ENCODE data around the gene TMEM63A. TPM values are rescaled to one million over a fixed set of nuclear protein-coding genes. Genes with fewer than 3 reads are reported as not detected.
"Not testable (repeated sequence)": the region's sequence is repeated elsewhere in the genome, so short reads cannot be mapped to it uniquely, and the experiment has no call there.

The TMEM63A gene
- total and polyA plus RNA-seq, 11 donors: 13.7 to 42.7 (median 25.3) TPM

- H3K36me3 ChIP-seq: no peaks in the 10 kb centered on the region
- H3K9me3 ChIP-seq: no peaks in the 10 kb centered on the region
- no peaks in the 10 kb centered on the region for H3K27me3 ChIP-seq
- H3K27ac ChIP-seq: peak within 1 kb of the TSS; percentile 41 to 96 (median 88)
- intact Hi-C loops (cut with DNase I): loop anchor here (1.0 to 10.0 kb wide), 8 partner anchors 25 to 105 kb away; partner anchors contain the start of genes SRP9 (in 7 of the 10) and TMEM63A (in 2 of the 10)
- ATAC-seq: peak; percentile 87 to 95 (median 92)
- WGBS, 4 donors: 0 to 1% (median 1%) methylated on average over 25 to 80 of the region's 80 CpGs
- DNase-seq: peak; percentile 93 to 95 (median 94)
- TF ChIP-seq, protein P1, sequence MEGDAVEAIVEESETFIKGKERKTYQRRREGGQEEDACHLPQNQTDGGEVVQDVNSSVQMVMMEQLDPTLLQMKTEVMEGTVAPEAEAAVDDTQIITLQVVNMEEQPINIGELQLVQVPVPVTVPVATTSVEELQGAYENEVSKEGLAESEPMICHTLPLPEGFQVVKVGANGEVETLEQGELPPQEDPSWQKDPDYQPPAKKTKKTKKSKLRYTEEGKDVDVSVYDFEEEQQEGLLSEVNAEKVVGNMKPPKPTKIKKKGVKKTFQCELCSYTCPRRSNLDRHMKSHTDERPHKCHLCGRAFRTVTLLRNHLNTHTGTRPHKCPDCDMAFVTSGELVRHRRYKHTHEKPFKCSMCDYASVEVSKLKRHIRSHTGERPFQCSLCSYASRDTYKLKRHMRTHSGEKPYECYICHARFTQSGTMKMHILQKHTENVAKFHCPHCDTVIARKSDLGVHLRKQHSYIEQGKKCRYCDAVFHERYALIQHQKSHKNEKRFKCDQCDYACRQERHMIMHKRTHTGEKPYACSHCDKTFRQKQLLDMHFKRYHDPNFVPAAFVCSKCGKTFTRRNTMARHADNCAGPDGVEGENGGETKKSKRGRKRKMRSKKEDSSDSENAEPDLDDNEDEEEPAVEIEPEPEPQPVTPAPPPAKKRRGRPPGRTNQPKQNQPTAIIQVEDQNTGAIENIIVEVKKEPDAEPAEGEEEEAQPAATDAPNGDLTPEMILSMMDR (IDR thresholded peaks at IDR 0.05): peak in 9 of 12 donors; percentile 10 to 59 (median 43)
- peak in 1 of 2 donors; percentile 83 for TF ChIP-seq POLR2A (IDR thresholded peaks at IDR 0.05)
- H3K4me3 ChIP-seq: peak within 1 kb of the TSS; percentile 38 to 95 (median 74)
- peaks cover 13 to 52% (median 38%) of the 10 kb centered on the region in 12 donors for H3K4me1 ChIP-seq
Observed at GRCh38 chr1:225809842-225810578, 72.2 kb downstream of the TMEM63A start, which contains the start of gene EPHX1. Gene EPHX1 (plus strand): TSS chr1:225810124. CDS start chr1:225828730, 18,606 bp downstream.

GRCh38 chr1:225808136-225808535 is 74.0 kb downstream of the TMEM63A start:
- TF ChIP-seq, protein P1 (IDR thresholded peaks at IDR 0.05): no peak
- TF ChIP-seq POLR2A (IDR thresholded peaks at IDR 0.05): no peak
- 74 to 97% (median 81%) methylated on average over 5 of the region's 5 CpGs for WGBS, 4 donors
- ATAC-seq (no peak), DNase-seq (no peak)
- Histone ChIP-seq H3K36me3 (no peaks in the 10 kb centered on the region), H3K4me1 (peaks cover 0 to 34% (median 20%) of the 10 kb centered on the region in 12 donors), H3K4me3 (no peak overlapping the region), H3K27ac (no peak overlapping the region), H3K9me3 (no peaks in the 10 kb centered on the region), H3K27me3 (no peaks in the 10 kb centered on the region)
- intact Hi-C loops (cut with DNase I): loop anchor here in 2 of 10 donors (2.0 to 10.0 kb wide), 2 partner anchors 27 to 107 kb away; no protein-coding TSS in a partner anchor

- H3K4me1 ChIP-seq: peaks cover 0 to 20% (median 9%) of the 10 kb centered on the region in 12 donors
- 93 to 97% (median 96%) methylated on average over 3 of the region's 3 CpGs for WGBS, 4 donors
- intact Hi-C loops (cut with DNase I): loop anchor here in 1 of 10 donors (10.0 kb wide), 1 partner anchor 108 kb away; no protein-coding TSS in a partner anchor
- H3K9me3 ChIP-seq, H3K4me3 ChIP-seq, ATAC-seq, DNase-seq, H3K36me3 ChIP-seq, H3K27ac ChIP-seq, H3K27me3 ChIP-seq: not testable (repeated sequence)
Observed at GRCh38 chr1:225806736-225807135, 75.4 kb downstream of the TMEM63A start.

GRCh38 chr1:225806249-225806648 is 75.9 kb downstream of the TMEM63A start:
- intact Hi-C loops (cut with DNase I): loop anchor here in 1 of 10 donors (10.0 kb wide), 1 partner anchor 109 kb away; no protein-coding TSS in a partner anchor

DNA sequence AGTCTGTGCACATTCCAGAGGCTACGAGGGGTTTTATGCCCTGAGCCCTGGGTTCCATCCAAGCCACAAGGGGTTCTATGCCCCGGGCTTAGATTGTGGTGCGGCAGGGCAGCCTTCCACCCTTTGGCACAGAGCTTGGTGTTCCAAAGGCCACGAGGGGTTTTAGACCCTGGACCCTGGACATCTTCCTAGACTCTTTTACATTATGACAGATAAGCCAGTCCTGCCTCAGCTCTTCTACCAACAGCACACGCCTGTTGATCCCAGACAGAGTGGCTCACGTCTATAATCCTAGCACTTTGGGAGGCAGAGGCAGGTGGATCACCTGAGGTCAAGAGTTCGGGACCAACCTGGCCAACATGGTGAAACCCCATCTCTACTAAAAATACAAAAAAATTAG is 81.0 kb downstream of the TMEM63A start:
- H3K9me3 ChIP-seq, H3K4me3 ChIP-seq, DNase-seq, H3K27me3 ChIP-seq, H3K36me3 ChIP-seq, H3K4me1 ChIP-seq, H3K27ac ChIP-seq, ATAC-seq: not testable (repeated sequence)
- intact Hi-C loops (cut with DNase I): loop anchor here in 1 of 10 donors (10.0 kb wide), 1 partner anchor 114 kb away; no protein-coding TSS in a partner anchor
- 95 to 98% (median 95%) methylated on average over 7 of the region's 7 CpGs for WGBS, 4 donors

More at GRCh38 chr1:225806249-225806648, 75.9 kb downstream of the TMEM63A start:
- WGBS, 4 donors: 89 to 98% (median 92%) methylated on average over 1 of the region's 1 CpG
- no peak for TF ChIP-seq POLR2A (IDR thresholded peaks at IDR 0.05)
- TF ChIP-seq, protein P1 (IDR thresholded peaks at IDR 0.05): no peak
- Histone ChIP-seq H3K27ac (no peak overlapping the region), H3K4me3 (no peak overlapping the region), H3K9me3 (no peaks in the 10 kb centered on the region), H3K36me3 (no peaks in the 10 kb centered on the region), H3K4me1 (peaks cover 0 to 15% (median 5%) of the 10 kb centered on the region in 12 donors), H3K27me3 (no peaks in the 10 kb centered on the region)
- no peak for ATAC-seq
- DNase-seq: no peak

DNA sequence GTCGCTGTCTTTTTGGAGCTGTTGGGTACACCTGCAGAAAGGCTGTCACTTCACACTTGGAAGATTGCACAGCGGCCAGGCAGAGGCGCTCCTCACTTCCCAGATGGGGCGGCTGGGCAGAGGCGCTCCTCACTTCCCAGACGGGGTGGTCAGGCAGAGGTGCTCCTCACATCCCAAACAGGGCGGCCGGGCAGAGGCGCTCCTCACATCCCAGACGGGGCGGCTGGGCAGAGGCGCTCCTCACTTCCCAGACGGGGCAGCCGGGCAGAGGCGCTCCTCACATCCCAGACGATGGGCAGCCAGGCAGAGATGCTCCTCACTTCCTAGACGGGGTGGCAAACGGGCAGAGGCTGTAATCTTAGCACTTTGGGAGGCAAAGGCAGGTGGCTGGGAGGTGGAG is 86.1 kb downstream of the TMEM63A start:
- H3K9me3 ChIP-seq; H3K27me3 ChIP-seq; H3K4me3 ChIP-seq; H3K27ac ChIP-seq; intact Hi-C loops (cut with DNase I); DNase-seq; H3K4me1 ChIP-seq; ATAC-seq: not testable (repeated sequence)
- 96 to 100% (median 97%) methylated on average over 7 to 18 of the region's 18 CpGs for WGBS, 4 donors
- peaks cover 0 to 19% (median 9%) of the 10 kb centered on the region in 9 donors for H3K36me3 ChIP-seq

Measured in heart left ventricle (tissue), 16 donors.